Neuron (in vitro differentiated cells): ENCODE results near the gene KCNK2.
"Not testable (repeated sequence)": the region's sequence is repeated elsewhere in the genome, so short reads cannot be mapped to it uniquely, and the experiment has no call there.

Source experiments
- H2AFZ ChIP-seq: one replicate; pipeline ENCODE4 v1.6.1; 2013; ENCODE audit warnings: low read depth, mild to moderate bottlenecking, inconsistent platforms, low read length, moderate library complexity
- H3K27me3 ChIP-seq: one replicate; pipeline ENCODE4 v1.6.1; 2013; ENCODE audit warnings: low read length; ENCODE audit not compliant: insufficient read depth
- H3K36me3 ChIP-seq: one replicate; pipeline ENCODE4 v1.6.1; 2013; ENCODE audit warnings: low read length; ENCODE audit not compliant: insufficient read depth
- H3K4me1 ChIP-seq: one replicate; pipeline ENCODE4 v1.6.1; 2013; ENCODE audit warnings: low read length; ENCODE audit not compliant: insufficient read depth
- H3K4me3 ChIP-seq: 2 replicates; pipeline ENCODE4 v1.5.1; 2013; ENCODE audit warnings: mild to moderate bottlenecking, low read length, moderate library complexity
- H3K9me3 ChIP-seq: one replicate; pipeline ENCODE4 v1.6.1; 2013; ENCODE audit warnings: low read length

Gene KCNK2

DNA sequence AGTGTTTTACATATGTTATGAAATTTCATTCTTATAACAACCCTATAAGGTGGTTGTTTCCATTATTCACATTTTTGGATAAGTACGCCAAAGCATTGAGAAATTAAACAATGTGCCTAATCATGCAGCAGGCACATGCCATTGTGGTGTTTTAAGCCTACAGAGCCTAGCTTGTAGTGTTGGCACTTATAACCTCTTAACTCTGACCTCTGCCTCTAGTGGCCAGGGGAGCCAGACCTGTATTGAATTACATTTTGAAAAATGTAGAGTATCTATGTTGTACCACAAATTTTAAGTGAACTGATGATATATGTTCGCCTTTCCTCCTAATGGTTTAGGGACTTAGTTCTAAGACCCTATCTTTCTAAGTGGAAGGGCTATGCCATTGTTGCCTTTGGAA is 61.0 kb downstream of the KCNK2 start:
- H3K27me3 ChIP-seq, result no peaks in the 10 kb centered on the region
- H3K36me3 ChIP-seq, result no peaks in the 10 kb centered on the region
- no peaks in the 10 kb centered on the region for H3K4me1 ChIP-seq
- no peaks in the 10 kb centered on the region for H3K9me3 ChIP-seq
- no peak overlapping the region for H3K4me3 ChIP-seq
- H2AFZ ChIP-seq, result no peak overlapping the region

DNA sequence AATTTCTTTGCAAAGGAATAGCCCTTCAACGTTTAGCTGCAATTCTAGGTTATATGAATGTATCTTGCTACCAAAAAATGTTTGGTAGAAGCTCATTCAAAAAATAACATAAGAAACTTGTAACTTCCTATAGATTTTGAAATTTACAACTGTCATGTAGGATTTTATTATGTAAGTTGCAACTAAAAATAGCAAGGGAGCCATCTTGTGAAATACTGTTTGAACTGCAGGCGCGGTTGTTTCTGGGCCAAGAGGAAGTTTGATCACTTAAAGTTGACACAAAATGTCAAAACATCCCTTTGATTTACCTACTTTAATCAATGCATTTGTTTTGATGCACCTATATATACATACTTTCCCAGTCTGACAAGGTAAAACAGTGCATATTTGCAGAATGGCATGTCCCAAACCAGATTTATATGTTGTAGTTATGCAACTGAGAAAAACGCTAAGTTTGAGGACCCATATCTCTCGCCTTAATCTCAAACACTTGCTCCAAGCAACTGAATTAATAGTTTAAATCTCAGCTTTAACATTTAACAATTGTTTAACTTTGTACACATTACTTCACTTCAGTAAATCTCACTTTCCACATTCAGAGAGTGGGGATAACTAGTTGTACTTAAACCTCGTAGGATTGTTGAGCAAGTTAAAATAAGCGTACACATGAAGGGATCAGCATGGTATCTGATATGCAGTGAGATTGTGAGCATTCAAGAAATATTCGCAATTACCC is 63.9 kb downstream of the KCNK2 start:
- no peak overlapping the region for H2AFZ ChIP-seq
- no peak overlapping the region for H3K4me3 ChIP-seq
- H3K4me1 ChIP-seq, result no peaks in the 10 kb centered on the region
- H3K27me3 ChIP-seq, result no peaks in the 10 kb centered on the region
- no peaks in the 10 kb centered on the region for H3K36me3 ChIP-seq
- H3K9me3 ChIP-seq, result no peaks in the 10 kb centered on the region

GRCh38 chr1:215147024-215147423 is 64.5 kb downstream of the KCNK2 start:
- Histone ChIP-seq H3K4me1 (no peaks in the 10 kb centered on the region), H2AFZ (no peak overlapping the region), H3K4me3 (no peak overlapping the region), H3K27me3 (no peaks in the 10 kb centered on the region), H3K36me3 (no peaks in the 10 kb centered on the region), H3K9me3 (no peaks in the 10 kb centered on the region)

DNA sequence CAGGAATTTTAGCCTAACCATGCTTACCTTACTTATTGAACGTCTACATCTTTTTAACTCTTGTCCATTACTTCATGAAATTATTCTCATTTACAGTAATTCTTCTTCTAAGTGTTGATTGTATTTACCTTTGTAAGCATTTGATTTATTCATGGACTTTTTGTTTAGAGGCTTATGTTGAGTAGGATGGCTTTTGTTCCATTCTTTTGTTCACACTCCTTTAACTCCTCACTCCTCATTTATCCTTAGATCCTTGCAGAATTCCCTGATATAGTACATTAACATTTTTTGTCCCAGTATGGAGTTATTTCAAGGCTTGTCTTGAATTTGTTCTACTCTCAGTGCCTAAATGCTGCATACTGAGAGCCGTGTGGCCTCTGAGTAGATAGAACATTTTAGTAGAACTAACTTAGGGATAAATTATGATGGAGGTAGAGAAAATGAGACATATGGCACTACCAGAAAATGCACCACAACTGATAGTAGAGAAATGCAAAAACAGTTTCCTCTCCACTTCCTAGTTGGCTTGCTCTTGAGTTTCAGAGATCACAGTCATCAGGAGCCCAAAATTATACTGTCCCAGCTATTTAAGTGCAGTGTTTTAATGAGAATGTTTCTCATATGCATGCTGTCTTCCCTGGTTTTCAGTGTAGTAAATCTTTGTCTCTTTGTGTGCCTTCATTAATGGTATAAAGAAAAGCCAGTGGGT is 69.5 kb downstream of the KCNK2 start:
- Histone ChIP-seq H3K4me3 (no peak overlapping the region), H3K36me3 (no peaks in the 10 kb centered on the region), H3K4me1 (no peaks in the 10 kb centered on the region), H3K27me3 (no peaks in the 10 kb centered on the region), H3K9me3 (no peaks in the 10 kb centered on the region), H2AFZ (no peak overlapping the region)

DNA sequence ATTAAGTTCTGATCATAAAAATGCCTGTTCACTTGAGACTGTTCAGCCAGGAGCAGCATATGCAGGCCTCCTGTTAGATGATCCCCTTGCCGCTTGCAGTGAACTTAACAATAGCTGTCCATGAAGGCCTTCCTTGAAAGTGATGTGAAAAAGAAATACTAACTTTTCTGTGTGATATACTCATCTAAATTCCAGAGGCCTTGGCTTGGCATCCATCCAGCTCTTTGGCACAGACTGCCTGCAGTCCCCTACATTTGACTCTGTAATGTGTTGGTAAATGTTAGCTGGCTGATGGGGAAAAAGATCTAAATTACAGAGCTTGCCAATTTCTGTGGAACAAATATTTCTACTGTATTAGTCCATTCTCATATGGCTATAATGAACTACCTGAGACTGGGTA is 73.7 kb downstream of the KCNK2 start:
- H3K4me1 ChIP-seq, result no peaks in the 10 kb centered on the region
- no peaks in the 10 kb centered on the region for H3K9me3 ChIP-seq
- no peaks in the 10 kb centered on the region for H3K27me3 ChIP-seq
- no peak overlapping the region for H2AFZ ChIP-seq
- H3K4me3 ChIP-seq, result no peak overlapping the region
- no peaks in the 10 kb centered on the region for H3K36me3 ChIP-seq

- Histone ChIP-seq H2AFZ (no peak overlapping the region), H3K4me3 (no peak overlapping the region), H3K9me3 (no peaks in the 10 kb centered on the region), H3K36me3 (no peaks in the 10 kb centered on the region), H3K4me1 (no peaks in the 10 kb centered on the region), H3K27me3 (no peaks in the 10 kb centered on the region)
These were observed 77.8 kb downstream of the KCNK2 start for GRCh38 chr1:215160351-215160750.

DNA sequence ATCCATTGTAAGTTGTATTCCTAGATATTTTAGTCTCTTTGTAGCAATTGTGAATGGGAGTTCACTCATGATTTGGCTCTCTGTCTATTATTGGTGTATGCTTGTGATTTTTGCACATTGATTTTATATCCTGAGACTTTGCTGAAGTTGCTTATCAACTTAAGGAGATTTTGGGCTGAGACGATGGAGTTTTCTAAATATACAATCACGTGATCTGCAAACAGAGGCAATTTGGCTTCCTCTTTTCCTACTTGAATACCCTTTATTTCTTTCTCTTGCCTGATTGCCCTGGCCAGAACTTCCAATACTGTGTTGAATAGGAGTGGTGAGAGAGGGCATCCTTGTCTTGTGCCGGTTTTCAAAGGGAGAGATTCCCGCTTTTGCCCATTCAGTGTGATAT is 80.6 kb downstream of the KCNK2 start:
- H2AFZ ChIP-seq, H3K36me3 ChIP-seq, H3K27me3 ChIP-seq, H3K9me3 ChIP-seq, H3K4me1 ChIP-seq, H3K4me3 ChIP-seq: not testable (repeated sequence)

GRCh38 chr1:215166886-215167285 is 84.3 kb downstream of the KCNK2 start:
- Histone ChIP-seq H3K27me3 (no peaks in the 10 kb centered on the region), H3K36me3 (no peaks in the 10 kb centered on the region)

GRCh38 chr1:215181518-215181917 is 99.0 kb downstream of the KCNK2 start:
- no peaks in the 10 kb centered on the region for H3K36me3 ChIP-seq
- peaks cover 3% of the 10 kb centered on the region for H3K9me3 ChIP-seq
- H3K27me3 ChIP-seq, result no peaks in the 10 kb centered on the region
- H2AFZ ChIP-seq, result no peak overlapping the region
- H3K4me3 ChIP-seq, result no peak overlapping the region
- no peaks in the 10 kb centered on the region for H3K4me1 ChIP-seq

More at GRCh38 chr1:215166886-215167285, 84.3 kb downstream of the KCNK2 start:
- Histone ChIP-seq H3K4me1 (no peaks in the 10 kb centered on the region), H3K4me3 (no peak overlapping the region), H3K9me3 (no peaks in the 10 kb centered on the region), H2AFZ (no peak overlapping the region)

GRCh38 chr1:215185067-215185620 is 102.6 kb downstream of the KCNK2 start:
- Histone ChIP-seq H3K4me1 (no peaks in the 10 kb centered on the region), H3K36me3 (no peaks in the 10 kb centered on the region), H3K9me3 (peaks cover 3% of the 10 kb centered on the region), H3K27me3 (no peaks in the 10 kb centered on the region), H2AFZ (no peak overlapping the region), H3K4me3 (no peak overlapping the region)

DNA sequence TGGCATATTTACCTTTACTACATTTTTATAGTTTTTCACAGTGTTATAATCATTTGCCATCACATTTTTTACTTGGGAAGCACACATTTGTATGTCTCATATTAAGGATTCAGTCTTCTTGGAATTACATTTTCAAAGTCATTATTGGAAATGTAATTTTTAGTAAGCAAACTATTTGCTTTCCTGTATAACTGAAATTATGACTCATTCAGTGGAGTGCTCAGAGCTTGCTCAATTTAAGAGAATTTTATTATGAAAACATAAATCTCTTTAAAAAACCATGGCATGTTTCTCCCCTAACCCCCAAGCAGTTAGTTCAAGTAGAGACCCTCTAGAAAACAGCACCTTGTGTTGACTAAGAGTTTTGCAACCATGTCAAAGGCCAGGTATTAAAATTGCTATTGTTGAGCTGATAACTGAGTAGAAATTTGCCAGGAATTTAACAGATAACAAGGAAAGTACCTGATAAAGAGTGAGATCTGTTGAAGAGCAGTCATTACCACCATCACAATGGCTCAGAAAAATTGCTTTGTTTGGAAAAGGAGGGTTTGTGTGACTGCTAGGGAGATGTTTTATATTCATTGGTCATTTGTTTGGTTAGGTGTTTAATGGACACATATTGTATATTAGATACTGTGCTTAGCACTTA is 105.9 kb downstream of the KCNK2 start:
- Histone ChIP-seq H3K27me3 (no peaks in the 10 kb centered on the region), H3K36me3 (no peaks in the 10 kb centered on the region), H3K4me1 (no peaks in the 10 kb centered on the region), H3K4me3 (no peak overlapping the region), H3K9me3 (no peaks in the 10 kb centered on the region), H2AFZ (no peak overlapping the region)

DNA sequence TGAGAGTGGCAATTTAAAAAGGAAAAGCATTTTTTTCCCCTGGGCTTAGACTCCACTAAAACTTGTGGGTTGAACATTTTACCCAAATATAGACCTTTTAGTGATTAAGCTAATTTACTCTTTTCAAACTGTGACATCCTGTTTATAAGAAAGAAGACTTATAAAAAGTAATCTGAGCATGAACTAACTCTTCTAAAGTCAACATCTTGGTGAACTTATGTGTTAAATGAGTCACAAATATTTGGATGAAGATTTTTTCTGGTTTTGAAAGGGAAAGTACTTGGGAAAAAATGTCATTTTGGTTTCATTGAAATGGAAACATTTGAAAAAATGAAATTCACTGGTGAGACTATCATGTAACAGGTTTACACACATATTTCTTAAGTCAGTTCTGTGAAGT is 109.8 kb downstream of the KCNK2 start:
- Histone ChIP-seq H3K4me1 (no peaks in the 10 kb centered on the region), H3K27me3 (no peaks in the 10 kb centered on the region), H3K4me3 (no peak overlapping the region), H3K36me3 (no peaks in the 10 kb centered on the region), H2AFZ (no peak overlapping the region), H3K9me3 (no peaks in the 10 kb centered on the region)

GRCh38 chr1:215198021-215198420 is 115.5 kb downstream of the KCNK2 start:
- Histone ChIP-seq H3K4me1 (peaks cover 16% of the 10 kb centered on the region), H3K36me3 (no peaks in the 10 kb centered on the region), H2AFZ (no peak overlapping the region), H3K4me3 (no peak overlapping the region), H3K27me3 (no peaks in the 10 kb centered on the region), H3K9me3 (no peaks in the 10 kb centered on the region)
